Measurements from ENCODE around the gene PLCXD1. TPM values are rescaled to one million over a fixed set of nuclear protein-coding genes. Genes with fewer than 3 reads are reported as not detected.
"Not testable (repeated sequence)": the region's sequence is repeated elsewhere in the genome, so short reads cannot be mapped to it uniquely, and the experiment has no call there.

Gene PLCXD1
- total RNA-seq, 1 experiment from 2014 or later = 60.9 TPM

DNA sequence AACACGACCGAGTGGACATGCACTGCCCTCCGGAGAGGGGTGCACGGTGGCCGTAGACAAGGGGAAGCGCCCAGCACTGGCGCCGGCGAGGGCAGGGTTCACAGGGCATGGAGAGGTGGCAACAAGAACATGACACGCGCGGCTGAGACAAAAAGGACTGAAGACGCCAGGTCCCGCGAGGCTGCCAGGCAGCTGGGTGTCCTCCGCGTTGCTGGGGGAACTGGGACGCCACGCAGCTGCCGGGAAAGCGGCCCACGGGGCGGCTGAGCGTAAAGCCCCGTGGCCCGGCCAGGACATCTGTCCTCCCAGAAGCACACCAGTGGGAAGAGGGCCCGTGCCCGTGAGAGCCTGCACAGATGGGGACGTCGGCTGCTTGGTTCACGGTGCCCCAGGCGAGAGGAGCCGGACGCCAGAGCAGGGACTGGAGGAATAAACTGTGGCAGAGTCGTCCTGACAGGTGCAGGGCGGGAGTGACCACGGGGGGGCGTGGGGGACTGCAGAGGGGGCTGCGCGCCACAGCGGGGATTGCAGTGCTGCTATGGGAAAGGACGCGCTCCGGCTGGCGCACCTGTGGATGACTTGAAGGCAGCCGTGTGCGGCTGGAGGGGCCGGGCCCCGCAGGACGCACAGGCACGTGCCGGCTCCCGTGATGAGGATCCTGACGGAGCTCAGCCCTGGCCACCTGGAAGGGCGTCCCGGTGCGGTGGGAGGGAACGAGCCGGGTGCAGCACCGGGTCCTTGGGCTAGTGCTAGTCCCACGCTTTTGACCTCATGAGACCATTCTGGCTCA, 69.5 kb downstream of the PLCXD1 start:
- no peak overlapping the region for H3K27ac ChIP-seq (ENCODE audit: low read depth, low read length, poor library complexity, severe bottlenecking)
- no TSS peak for BruUV-seq (replicated peaks)
- H3K4me1 ChIP-seq (ENCODE audit: insufficient read depth, low read length, poor library complexity, severe bottlenecking) = no peaks in the 10 kb centered on the region
- ChIA-PET CTCF (no interaction called here), POLR2A (ENCODE audit: low non-redundant PET) (no interaction called here)
- H3K4me3 ChIP-seq (ENCODE audit: low read depth, low read length, poor library complexity, severe bottlenecking) = no peak overlapping the region
- intact Hi-C loops (cut with micrococcal nuclease; ENCODE audit: unreplicated experiment) = no loop called here
- no peaks in the 10 kb centered on the region for H3K36me3 ChIP-seq (ENCODE audit: insufficient read depth, low read length, poor library complexity, severe bottlenecking)
- no peak for DNase-seq (ENCODE audit: low spot score)
- TF ChIP-seq EZH2 (IDR thresholded peaks at IDR 0.05; ENCODE audit: borderline replicate concordance, low read depth, low read length, poor library complexity, severe bottlenecking) = no peak
- TF ChIP-seq, protein P1, sequence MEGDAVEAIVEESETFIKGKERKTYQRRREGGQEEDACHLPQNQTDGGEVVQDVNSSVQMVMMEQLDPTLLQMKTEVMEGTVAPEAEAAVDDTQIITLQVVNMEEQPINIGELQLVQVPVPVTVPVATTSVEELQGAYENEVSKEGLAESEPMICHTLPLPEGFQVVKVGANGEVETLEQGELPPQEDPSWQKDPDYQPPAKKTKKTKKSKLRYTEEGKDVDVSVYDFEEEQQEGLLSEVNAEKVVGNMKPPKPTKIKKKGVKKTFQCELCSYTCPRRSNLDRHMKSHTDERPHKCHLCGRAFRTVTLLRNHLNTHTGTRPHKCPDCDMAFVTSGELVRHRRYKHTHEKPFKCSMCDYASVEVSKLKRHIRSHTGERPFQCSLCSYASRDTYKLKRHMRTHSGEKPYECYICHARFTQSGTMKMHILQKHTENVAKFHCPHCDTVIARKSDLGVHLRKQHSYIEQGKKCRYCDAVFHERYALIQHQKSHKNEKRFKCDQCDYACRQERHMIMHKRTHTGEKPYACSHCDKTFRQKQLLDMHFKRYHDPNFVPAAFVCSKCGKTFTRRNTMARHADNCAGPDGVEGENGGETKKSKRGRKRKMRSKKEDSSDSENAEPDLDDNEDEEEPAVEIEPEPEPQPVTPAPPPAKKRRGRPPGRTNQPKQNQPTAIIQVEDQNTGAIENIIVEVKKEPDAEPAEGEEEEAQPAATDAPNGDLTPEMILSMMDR (conservative IDR thresholded peaks at IDR 0.05; ENCODE audit: low read depth, low read length) = no peak
- no peaks in the 10 kb centered on the region for H3K27me3 ChIP-seq (replicated peaks; ENCODE audit: insufficient read depth, low read depth, low read length, poor library complexity)
- no peaks in the 10 kb centered on the region for H3K9me3 ChIP-seq (ENCODE audit: low read depth, low read length, poor library complexity, severe bottlenecking)

DNA sequence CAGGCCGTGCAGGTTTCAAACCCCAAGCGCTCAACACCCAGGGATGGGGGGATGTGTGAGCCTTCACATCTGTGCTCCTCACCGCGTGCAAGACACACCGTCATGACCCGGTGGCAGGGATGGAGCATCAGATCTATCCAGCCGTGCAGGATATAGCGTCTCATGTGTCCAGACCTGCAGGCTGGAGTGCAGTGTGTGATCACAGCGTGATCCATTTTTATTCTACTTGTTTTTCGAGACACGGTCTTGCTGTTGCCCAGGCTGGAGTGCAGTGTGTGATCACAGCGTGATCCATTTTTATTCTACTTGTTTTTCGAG, 70.1 kb downstream of the PLCXD1 start:
- H3K9me3 ChIP-seq (ENCODE audit: low read depth, low read length, poor library complexity, severe bottlenecking); H3K4me3 ChIP-seq (ENCODE audit: low read depth, low read length, poor library complexity, severe bottlenecking); H3K4me1 ChIP-seq (ENCODE audit: insufficient read depth, low read length, poor library complexity, severe bottlenecking); H3K27me3 ChIP-seq (replicated peaks; ENCODE audit: insufficient read depth, low read depth, low read length, poor library complexity); CTCF ChIA-PET; intact Hi-C loops (cut with micrococcal nuclease; ENCODE audit: unreplicated experiment); POLR2A ChIA-PET (ENCODE audit: low non-redundant PET); BruUV-seq (replicated peaks); H3K27ac ChIP-seq (ENCODE audit: low read depth, low read length, poor library complexity, severe bottlenecking); DNase-seq (ENCODE audit: low spot score); H3K36me3 ChIP-seq (ENCODE audit: insufficient read depth, low read length, poor library complexity, severe bottlenecking): not testable (repeated sequence)

DNA sequence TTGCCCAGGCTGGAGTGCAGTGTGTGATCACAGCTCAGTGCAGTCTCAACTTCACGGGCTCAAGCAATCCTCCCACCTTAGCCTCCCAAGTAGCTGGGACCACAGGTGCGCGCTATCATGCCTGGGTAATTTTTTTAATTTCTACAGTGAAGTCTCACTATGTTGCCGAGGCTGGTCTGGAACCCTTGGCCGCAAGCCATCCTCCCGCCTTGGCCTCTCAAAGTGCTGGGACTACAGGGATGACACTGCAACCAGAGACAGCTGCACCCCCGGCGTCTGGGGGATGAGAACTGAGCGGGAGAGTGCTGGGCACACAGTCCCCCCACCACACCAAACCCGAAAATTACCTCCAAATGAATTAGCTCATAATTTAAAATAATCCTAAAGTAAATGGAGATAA, 70.6 kb downstream of the PLCXD1 start:
- no TSS peak for BruUV-seq (replicated peaks)
- Histone ChIP-seq H3K9me3 (ENCODE audit: low read depth, low read length, poor library complexity, severe bottlenecking) (no peaks in the 10 kb centered on the region), H3K4me1 (ENCODE audit: insufficient read depth, low read length, poor library complexity, severe bottlenecking) (no peaks in the 10 kb centered on the region), H3K27ac (ENCODE audit: low read depth, low read length, poor library complexity, severe bottlenecking) (no peak overlapping the region), H3K27me3 (replicated peaks; ENCODE audit: insufficient read depth, low read depth, low read length, poor library complexity) (no peaks in the 10 kb centered on the region), H3K36me3 (ENCODE audit: insufficient read depth, low read length, poor library complexity, severe bottlenecking) (no peaks in the 10 kb centered on the region), H3K4me3 (ENCODE audit: low read depth, low read length, poor library complexity, severe bottlenecking) (no peak overlapping the region)
- no peak for TF ChIP-seq EZH2 (IDR thresholded peaks at IDR 0.05; ENCODE audit: borderline replicate concordance, low read depth, low read length, poor library complexity, severe bottlenecking)
- TF ChIP-seq, protein P1 (conservative IDR thresholded peaks at IDR 0.05; ENCODE audit: low read depth, low read length) = no peak
- DNase-seq (ENCODE audit: low spot score) = no peak
- intact Hi-C loops (cut with micrococcal nuclease; ENCODE audit: unreplicated experiment) = no loop called here
- CTCF ChIA-PET = no interaction called here
- POLR2A ChIA-PET (ENCODE audit: low non-redundant PET) = no interaction called here

DNA sequence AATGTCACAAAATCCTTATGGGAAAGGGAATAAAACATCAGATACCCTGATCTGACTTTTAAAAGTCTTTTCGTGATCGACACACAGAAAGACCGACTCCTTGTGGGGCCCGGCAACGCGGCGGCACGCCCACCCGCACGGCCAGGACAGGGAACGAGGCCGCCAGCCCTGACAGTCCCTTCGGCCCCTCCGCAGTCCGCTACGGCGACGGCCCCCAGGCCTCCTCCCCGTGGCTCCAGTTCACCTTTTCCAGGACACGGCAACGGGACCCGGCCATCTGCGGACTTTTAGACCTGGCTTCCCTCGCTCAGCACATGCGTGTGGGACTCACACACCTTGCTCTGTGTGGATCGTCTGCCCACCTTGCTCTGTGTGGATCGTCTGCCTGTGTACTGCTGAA, 71.0 kb downstream of the PLCXD1 start:
- Histone ChIP-seq H3K9me3 (ENCODE audit: low read depth, low read length, poor library complexity, severe bottlenecking) (no peaks in the 10 kb centered on the region), H3K4me3 (ENCODE audit: low read depth, low read length, poor library complexity, severe bottlenecking) (no peak overlapping the region), H3K27ac (ENCODE audit: low read depth, low read length, poor library complexity, severe bottlenecking) (no peak overlapping the region), H3K27me3 (replicated peaks; ENCODE audit: insufficient read depth, low read depth, low read length, poor library complexity) (no peaks in the 10 kb centered on the region), H3K36me3 (ENCODE audit: insufficient read depth, low read length, poor library complexity, severe bottlenecking) (no peaks in the 10 kb centered on the region), H3K4me1 (ENCODE audit: insufficient read depth, low read length, poor library complexity, severe bottlenecking) (no peaks in the 10 kb centered on the region)
- no TSS peak for BruUV-seq (replicated peaks)
- DNase-seq (ENCODE audit: low spot score) = no peak
- intact Hi-C loops (cut with micrococcal nuclease; ENCODE audit: unreplicated experiment) = no loop called here
- ChIA-PET POLR2A (ENCODE audit: low non-redundant PET) (no interaction called here), CTCF (no interaction called here)
- TF ChIP-seq, protein P1 (conservative IDR thresholded peaks at IDR 0.05; ENCODE audit: low read depth, low read length) = no peak
- TF ChIP-seq EZH2 (IDR thresholded peaks at IDR 0.05; ENCODE audit: borderline replicate concordance, low read depth, low read length, poor library complexity, severe bottlenecking) = no peak
